Measurements from ENCODE around the gene FMN1.
A peak's percentile ranks its signal among the peaks of the same experiment; 100 is the strongest.

Gene FMN1

GRCh38 chr15:33135355-33135781 lies 59.1 kb downstream of the FMN1 start:
- no peak overlapping the region for H3K4me3 ChIP-seq (ENCODE audit: low read depth, low read length)
- H3K27ac ChIP-seq: no peak overlapping the region
- H3K36me3 ChIP-seq (replicated peaks): no peaks in the 10 kb centered on the region
- no peaks in the 10 kb centered on the region for H3K27me3 ChIP-seq (replicated peaks)
- TF ChIP-seq CTCF (IDR thresholded peaks at IDR 0.05; ENCODE audit: low read depth, low read length, missing control alignments): no peak
- DNase-seq: no peak
- in situ Hi-C loops (cut with HindIII; ENCODE audit: low pct_ligation_motif_present, low sequenced_read_pairs): loop anchor here (25.0 kb wide), 2 partner anchors 123 to 473 kb away; no protein-coding TSS in a partner anchor

GRCh38 chr15:33132722-33133345 lies 61.7 kb downstream of the FMN1 start:
- peak overlapping the region; percentile 65 for H3K27ac ChIP-seq
- peak; percentile 70 for DNase-seq
- no peak overlapping the region for H3K4me3 ChIP-seq (ENCODE audit: low read depth, low read length)
- peak; percentile 84 for TF ChIP-seq CTCF (IDR thresholded peaks at IDR 0.05; ENCODE audit: low read depth, low read length, missing control alignments)
- in situ Hi-C loops (cut with HindIII; ENCODE audit: low pct_ligation_motif_present, low sequenced_read_pairs): loop anchor here (25.0 kb wide), 2 partner anchors 121 to 471 kb away; no protein-coding TSS in a partner anchor
- H3K36me3 ChIP-seq (replicated peaks): no peaks in the 10 kb centered on the region
- H3K27me3 ChIP-seq (replicated peaks): no peaks in the 10 kb centered on the region

- Histone ChIP-seq H3K27ac (peak overlapping the region; percentile 65), H3K4me3 (ENCODE audit: low read depth, low read length) (no peak overlapping the region), H3K36me3 (replicated peaks) (no peaks in the 10 kb centered on the region), H3K27me3 (replicated peaks) (no peaks in the 10 kb centered on the region)
- TF ChIP-seq CTCF (IDR thresholded peaks at IDR 0.05; ENCODE audit: low read depth, low read length, missing control alignments): no peak
- in situ Hi-C loops (cut with HindIII; ENCODE audit: low pct_ligation_motif_present, low sequenced_read_pairs): loop anchor here (25.0 kb wide), 2 partner anchors 120 to 470 kb away; no protein-coding TSS in a partner anchor
- no peak for DNase-seq
These were observed 62.3 kb downstream of the FMN1 start for GRCh38 chr15:33132233-33132580.

- in situ Hi-C loops (cut with HindIII; ENCODE audit: low pct_ligation_motif_present, low sequenced_read_pairs): loop anchor here (25.0 kb wide), 2 partner anchors 119 to 469 kb away; no protein-coding TSS in a partner anchor
- no peak for TF ChIP-seq CTCF (IDR thresholded peaks at IDR 0.05; ENCODE audit: low read depth, low read length, missing control alignments)
- Histone ChIP-seq H3K27ac (peak overlapping the region; percentile 65), H3K4me3 (ENCODE audit: low read depth, low read length) (no peak overlapping the region), H3K27me3 (replicated peaks) (no peaks in the 10 kb centered on the region), H3K36me3 (replicated peaks) (no peaks in the 10 kb centered on the region)
- DNase-seq: peak; percentile 31
These were observed 62.8 kb downstream of the FMN1 start for GRCh38 chr15:33131552-33132232.

GRCh38 chr15:33126559-33127290 lies 67.8 kb downstream of the FMN1 start:
- DNase-seq: peak; percentile 86
- in situ Hi-C loops (cut with HindIII; ENCODE audit: low pct_ligation_motif_present, low sequenced_read_pairs): loop anchor here (25.0 kb wide), 2 partner anchors 114 to 464 kb away; no protein-coding TSS in a partner anchor
- TF ChIP-seq CTCF (IDR thresholded peaks at IDR 0.05; ENCODE audit: low read depth, low read length, missing control alignments): no peak
- Histone ChIP-seq H3K27ac (peak overlapping the region; percentile 77), H3K4me3 (ENCODE audit: low read depth, low read length) (peak overlapping the region; percentile 0), H3K36me3 (replicated peaks) (no peaks in the 10 kb centered on the region), H3K27me3 (replicated peaks) (no peaks in the 10 kb centered on the region)

Measured in brain microvascular endothelial cell (primary cell).